GM12874 (cell line): ENCODE data around the gene VAV1.
A peak's percentile ranks its signal among the peaks of the same experiment; 100 is the strongest.

Experiments
- TF ChIP-seq, protein P1 (sequence below): IDR thresholded peaks from 2 replicates; pipeline ENCODE4 v1.5.1; 2011; ENCODE audit warnings: low read depth, mild to moderate bottlenecking, control low read depth, low read length, moderate library complexity; ENCODE audit not compliant: insufficient read depth

Gene VAV1

GRCh38 chr19:6801485-6802086 is 29.1 kb downstream of the VAV1 start:
- TF ChIP-seq, protein P1, sequence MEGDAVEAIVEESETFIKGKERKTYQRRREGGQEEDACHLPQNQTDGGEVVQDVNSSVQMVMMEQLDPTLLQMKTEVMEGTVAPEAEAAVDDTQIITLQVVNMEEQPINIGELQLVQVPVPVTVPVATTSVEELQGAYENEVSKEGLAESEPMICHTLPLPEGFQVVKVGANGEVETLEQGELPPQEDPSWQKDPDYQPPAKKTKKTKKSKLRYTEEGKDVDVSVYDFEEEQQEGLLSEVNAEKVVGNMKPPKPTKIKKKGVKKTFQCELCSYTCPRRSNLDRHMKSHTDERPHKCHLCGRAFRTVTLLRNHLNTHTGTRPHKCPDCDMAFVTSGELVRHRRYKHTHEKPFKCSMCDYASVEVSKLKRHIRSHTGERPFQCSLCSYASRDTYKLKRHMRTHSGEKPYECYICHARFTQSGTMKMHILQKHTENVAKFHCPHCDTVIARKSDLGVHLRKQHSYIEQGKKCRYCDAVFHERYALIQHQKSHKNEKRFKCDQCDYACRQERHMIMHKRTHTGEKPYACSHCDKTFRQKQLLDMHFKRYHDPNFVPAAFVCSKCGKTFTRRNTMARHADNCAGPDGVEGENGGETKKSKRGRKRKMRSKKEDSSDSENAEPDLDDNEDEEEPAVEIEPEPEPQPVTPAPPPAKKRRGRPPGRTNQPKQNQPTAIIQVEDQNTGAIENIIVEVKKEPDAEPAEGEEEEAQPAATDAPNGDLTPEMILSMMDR: no peak

GRCh38 chr19:6802336-6803035 is 30.0 kb downstream of the VAV1 start:
- TF ChIP-seq, protein P1: 0 out of 2 replicates have a peak, but pooled peaks have one; percentile 13

GRCh38 chr19:6803036-6803404 is 30.5 kb downstream of the VAV1 start:
- TF ChIP-seq, protein P1: no peak

- TF ChIP-seq, protein P1: no peak
Measured at GRCh38 chr19:6806488-6806887, 34.0 kb downstream of the VAV1 start.

DNA sequence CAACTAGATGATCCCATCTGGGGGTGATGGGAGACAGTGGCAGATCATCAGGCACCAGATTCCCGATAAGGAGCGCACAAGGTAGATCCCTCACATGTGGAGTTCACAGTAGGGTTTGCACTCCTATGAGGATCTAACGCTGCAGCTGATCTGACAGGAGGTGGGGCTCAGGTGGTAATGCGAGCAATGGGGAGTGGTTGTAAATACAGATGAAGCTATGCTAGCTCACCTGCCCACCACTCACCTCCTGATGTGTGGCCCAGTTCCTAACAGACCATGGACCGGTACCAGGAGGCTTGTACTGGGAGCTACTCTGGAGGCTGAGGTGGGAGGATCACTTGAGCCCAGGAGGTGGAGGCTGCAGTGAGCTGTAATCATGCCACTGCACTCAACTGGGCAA is 34.8 kb downstream of the VAV1 start:
- TF ChIP-seq, protein P1: no peak

DNA sequence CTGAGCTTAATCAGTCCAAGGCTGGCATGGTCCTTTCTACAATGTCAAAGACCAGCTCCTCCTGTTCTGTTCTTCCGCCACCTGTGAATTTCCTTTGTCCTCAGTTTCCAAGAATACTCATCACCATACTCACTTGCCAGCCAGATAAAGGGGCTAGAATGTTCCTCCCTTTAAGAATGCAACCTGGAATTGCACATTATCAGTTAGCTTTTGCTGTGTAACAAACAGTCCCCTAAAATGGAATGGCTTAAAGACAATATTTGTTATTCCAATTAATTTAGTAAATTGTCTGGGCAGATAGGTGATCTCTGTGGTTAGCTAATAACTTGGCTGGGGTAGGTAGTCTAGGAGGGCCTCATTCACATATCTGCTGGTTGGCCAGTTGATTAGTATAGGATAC is 36.0 kb downstream of the VAV1 start:
- TF ChIP-seq, protein P1: no peak

GRCh38 chr19:6809262-6809661 is 36.8 kb downstream of the VAV1 start:
- TF ChIP-seq, protein P1: no peak
